Kidney glomerular epithelial cell (primary cell): ENCODE measurements around the gene B4GALNT3.
"Not testable (repeated sequence)": the region's sequence is repeated elsewhere in the genome, so short reads cannot be mapped to it uniquely, and the experiment has no call there.

Experiments used
- DNase-seq: peaks from one replicate; lab custom pipeline; 2025; lab: John Stamatoyannopoulos, UW

Gene B4GALNT3

GRCh38 chr12:459430-460258, at the start of gene B4GALNT3:
Gene B4GALNT3, plus strand, starts transcription at chr12:459939. Its CDS starts 438 bp downstream, at chr12:460377.
- DNase-seq = no peak

DNA sequence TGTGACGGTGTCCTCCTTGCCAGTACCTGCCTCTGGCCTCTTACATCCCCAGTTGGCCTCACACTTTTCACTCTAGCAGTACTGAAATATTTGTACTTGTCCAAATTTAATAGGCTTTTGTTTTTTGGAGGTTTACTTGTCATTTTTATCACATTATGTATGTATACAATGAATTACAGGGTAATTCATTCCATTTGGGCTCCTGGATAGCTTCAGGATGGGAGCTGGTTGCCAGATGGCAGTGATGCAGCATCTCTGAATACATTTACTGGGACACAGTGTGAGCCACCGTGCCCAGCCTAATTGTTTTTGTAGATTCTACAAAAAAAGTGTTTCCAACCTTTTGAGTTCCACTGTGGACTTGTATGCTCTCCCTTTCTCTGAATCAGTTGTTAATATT, 44.9 kb upstream of the B4GALNT3 start:
- no peak for DNase-seq

DNA sequence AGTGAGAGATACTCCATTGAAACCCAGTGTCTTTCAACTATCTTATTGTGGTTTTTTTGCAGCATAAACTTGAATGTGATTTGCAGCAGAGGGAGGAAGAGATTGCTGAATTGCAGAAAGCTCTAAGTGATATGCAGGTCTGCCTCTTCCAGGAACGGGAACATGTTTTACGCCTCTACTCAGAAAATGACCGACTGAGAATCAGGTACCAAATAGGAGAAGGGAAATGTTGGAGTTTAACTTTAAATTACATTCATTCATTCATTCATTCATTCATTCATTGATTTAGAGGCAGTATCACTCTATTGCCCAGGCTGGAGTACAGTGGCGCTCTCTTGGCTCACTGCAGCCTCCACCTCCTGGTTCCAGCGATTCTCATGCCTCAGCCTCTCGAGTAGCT, 41.3 kb upstream of the B4GALNT3 start:
- no peak for DNase-seq

DNA sequence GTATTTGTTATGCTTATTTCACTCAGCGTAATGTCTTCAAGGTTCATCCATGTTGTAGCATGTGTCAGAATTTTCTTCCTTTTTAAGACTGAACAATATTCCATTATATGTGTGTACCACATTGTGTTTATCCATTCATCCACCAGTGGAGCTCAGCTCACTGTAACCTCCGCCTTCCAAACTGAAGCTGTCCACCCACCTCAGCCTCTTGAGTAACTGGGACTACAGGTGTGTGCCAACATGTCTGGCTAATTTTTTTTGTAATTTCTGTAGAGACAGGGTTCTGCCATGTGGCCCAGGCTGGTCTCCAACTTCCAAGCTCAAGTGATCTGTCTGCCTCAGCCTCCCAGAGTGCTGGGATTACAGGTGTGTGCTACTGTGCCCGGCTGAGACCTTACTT, 37.2 kb upstream of the B4GALNT3 start:
- DNase-seq = no peak

DNA sequence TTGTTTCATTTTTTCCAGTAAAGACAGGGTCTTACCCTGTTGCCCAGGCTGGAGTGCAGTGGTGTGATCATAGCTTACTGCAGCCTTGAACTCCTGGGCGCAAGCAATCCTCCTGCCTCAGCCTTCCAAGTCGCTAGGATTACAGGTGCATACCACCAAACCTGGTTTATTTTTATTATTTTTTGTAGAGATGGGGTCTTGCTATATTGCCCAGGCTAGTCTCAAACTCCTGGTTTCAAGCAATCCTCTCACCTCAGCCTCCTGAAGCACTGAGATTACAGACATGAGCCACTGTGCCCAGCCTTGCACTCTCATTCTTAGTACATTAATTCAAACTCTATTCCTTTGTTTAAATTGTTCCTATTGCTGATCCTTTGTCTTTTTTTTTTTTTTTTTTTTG, 24.0 kb upstream of the B4GALNT3 start:
- not testable (repeated sequence) for DNase-seq

DNA sequence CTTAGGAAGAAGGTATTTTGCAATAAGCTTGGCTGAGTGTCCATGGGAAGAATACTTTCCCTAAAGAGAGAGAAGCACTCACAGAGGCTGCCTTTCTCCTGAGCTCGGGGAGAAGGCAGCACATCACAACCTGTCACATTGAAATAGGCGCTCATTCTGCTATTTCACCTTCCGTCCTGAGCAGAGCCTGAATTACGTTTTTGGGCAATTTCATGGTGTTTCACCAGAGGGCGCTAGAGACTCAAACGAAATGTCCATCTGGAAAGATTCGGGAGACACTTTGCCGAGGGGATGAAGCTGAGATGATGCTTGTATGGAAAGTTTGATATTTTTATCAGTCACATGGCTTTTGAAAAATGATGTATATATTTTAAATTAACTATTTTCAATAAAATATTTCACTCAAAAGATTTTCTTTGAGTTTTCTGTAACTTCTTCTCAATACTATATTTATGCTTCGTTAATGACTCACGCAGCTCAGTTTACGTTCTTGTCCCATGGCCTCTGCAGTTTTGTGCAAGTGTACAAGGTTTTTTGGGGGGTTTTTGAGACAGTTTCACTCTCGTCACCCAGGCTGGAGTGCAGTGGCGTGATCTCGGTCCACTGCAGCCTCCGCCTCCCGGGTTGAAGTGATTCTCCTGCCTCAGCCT, 17.4 kb upstream of the B4GALNT3 start:
- peak; percentile 4 for DNase-seq

DNA sequence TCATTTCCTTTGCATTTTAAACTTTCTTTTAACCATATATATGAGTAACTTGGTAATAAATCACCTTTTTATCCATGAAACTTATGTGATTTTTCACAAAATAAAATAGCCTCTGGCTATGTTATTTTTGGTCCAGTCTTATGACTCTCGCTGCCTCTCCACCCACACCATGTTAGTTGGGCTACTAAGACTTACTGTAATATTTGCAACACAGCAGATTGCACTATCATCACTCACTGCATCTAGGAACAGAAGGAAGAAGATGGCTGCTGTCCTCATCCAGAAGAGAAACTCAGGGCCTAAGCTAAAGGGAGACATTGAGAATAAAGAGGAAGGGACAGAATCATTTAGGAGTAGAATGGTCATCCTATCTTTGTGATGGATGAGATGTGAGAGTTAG, 12.6 kb upstream of the B4GALNT3 start:
- no peak for DNase-seq

GRCh38 chr12:449203-449602, 10.5 kb upstream of the B4GALNT3 start:
- no peak for DNase-seq

- DNase-seq = no peak
These were observed 9.3 kb upstream of the B4GALNT3 start for GRCh38 chr12:450438-450837.

DNA sequence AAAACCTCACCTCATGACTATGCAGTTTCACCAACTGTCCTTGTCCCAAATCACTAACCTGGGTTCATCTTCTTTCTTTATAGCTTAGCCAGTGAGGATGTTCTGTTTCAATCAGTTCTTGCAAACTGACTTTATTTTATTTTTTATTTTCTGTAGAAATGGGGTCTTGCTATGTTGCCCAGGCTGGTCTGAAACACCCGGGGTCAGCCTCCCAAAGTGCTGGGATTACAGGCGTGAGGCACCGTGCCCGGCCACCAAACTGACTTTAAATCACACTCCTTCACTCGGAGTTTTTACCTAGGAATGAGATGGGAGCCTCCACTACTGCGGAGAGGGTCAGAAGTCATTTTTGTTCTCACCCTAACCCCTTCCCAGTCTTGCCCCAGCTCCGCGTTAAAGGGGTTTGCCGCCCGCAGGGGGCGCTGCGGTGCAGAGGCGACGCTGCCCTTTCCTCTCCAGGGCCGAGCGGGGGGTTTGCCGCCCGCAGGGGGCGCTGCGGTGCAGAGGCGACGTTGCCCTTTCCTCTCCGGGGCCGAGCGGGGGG, 7.0 kb upstream of the B4GALNT3 start:
- no peak for DNase-seq

DNA sequence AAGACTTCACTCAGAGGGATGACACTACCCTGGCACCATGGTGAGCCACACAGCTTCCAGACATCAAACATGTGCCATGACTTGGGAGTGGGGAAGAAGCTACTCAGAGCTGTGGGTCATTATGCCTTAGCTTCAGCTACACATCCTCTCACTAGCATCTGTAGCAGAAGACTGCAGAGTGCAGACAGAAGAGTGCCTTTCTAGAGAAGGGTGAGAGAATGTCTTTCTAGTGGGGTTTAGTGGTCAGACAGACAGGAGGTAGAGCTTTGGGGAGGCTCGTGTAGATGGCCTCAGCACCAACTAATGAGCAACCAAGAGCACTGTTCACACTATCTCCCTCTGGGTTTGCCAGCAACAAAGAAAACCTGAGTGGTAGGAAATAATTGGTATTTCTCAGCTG, 4.9 kb upstream of the B4GALNT3 start:
- DNase-seq = no peak

DNA sequence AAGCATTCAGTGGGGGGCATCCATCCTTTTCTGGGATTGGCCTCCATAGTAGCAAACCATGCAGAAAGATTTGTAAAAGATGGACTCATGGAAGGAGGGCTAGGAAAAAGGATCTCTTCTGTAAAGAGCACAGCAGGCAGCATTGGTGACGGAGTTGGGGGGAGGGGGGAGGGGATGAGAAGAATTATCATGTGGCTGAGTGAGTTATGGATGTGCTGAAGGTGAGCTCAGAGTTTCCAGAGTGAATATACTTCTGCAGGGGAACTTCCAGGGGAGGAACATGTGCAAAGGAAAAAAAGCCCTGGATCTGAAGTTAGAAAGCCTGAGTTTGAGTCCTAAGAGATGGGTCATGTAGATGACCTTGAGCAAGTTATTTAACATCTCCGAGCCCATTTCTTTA, 3.9 kb upstream of the B4GALNT3 start:
- DNase-seq = no peak

GRCh38 chr12:457676-458075, 2.1 kb upstream of the B4GALNT3 start:
- no peak for DNase-seq

DNA sequence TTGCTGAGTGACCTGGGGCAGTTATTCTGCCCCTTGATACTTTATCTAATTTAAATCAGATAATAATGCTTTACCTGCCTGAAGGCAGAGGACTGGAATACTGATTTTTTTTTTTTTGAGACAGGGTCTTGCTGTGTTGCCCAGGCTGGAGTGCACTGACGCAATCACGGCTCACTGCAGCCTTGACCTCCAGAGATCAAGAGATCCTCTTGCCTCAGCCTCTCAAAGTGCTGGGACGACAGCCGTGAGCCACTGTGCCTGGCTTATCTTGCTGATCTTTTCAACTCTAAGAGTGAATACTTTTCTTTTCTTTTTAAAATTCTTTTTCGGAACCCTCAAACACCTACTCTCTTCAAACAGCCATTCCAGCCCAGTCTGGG, 699 bp upstream of the B4GALNT3 start:
- DNase-seq = no peak

- DNase-seq = no peak
These were observed 807 bp downstream of the B4GALNT3 start for GRCh38 chr12:460261-461230.

DNA sequence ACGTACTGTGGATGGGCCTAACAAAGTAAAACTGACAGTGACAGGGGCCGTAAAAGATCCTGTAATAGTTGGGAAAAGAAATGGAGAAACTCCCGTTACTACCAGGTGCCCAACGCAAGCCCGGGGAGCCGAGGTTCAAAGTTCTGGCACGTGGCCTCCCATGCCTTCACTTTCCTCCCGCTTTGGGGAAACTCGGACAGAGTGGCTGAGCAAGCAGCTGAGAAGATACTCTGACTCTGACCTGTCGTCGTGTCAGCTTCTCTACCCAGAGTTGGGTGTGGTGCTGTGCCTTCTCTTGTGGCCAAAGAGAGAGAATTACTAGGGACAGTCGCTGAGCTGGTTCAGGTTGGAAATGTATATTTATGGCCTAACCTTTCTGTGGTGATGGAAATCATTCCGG, 1.7 kb downstream of the B4GALNT3 start:
- DNase-seq = no peak

DNA sequence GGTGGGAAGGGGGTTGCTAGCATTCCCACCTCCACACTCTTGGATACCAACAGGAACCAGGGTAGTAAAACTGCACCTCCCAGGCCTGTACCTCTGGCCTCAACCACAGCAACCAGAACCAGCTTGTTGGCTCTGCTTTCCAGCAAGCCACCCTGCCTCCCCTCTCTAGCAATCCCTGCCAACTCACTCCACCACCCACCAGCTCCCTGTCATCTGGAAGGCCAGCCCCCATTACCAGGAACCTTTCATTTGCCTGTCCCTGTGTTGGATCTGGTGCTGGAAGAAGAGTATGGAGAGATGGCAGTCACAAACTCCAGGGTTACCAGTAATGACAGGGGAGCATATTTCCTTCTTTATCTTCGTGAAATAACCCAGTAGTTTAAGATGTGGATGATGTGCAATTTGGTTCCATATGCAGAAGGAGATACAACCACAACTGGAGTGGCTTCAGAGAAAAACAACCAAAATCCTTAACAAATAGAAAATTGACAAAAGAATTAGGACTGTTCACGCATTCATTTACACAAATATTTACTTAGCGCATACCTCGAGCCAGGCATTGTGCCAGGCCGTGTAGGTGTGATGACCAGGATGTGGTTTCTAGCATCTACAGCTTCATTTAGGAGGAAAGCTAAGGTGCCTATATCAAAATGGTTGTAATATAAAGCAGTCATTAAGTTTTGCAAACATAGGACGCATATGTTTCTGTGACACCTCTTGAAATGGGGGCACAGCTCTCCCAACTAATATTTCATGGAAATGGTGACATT, 3.4 kb downstream of the B4GALNT3 start:
- no peak for DNase-seq

GRCh38 chr12:464484-465267, 4.9 kb downstream of the B4GALNT3 start:
- peak; percentile 71 for DNase-seq

DNA sequence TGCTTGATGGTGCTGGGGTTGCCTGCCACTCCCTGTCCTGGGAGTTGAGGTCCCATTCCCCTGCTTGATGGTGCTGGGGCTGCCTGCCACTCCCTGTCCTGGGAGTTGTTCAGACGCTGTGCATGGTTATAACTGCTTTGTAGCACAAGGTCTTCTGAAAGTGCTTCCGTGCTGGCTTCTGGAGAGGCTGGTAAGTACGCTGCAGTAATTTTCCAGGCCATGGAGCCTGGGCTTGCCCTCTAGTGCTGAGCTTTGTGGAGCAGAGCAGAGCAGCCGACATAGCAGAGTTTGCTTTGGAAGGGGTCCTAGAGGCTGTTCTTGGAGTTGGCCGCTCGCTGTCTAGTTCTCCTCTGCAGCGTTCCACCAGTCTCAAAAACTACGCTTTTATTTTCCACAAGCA, 6.3 kb downstream of the B4GALNT3 start:
- DNase-seq = no peak

DNA sequence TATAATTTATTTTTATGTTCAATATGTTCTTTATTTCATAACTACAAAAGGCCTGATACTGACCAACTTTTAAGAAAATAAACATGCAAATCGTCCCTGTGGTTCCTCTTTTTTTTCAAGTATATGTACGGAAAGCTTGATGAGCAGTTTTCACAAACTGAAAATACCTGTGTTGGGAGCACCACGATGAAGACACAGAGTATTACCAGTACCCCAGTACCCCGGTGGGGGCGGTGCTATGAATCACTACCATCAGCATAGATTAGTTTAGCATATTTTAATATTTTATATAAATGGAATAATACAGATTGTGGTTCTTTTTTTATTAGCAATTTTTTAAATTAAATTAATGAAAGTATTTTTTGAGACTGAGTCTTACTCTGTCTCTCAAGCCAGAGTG, 7.0 kb downstream of the B4GALNT3 start:
- no peak for DNase-seq

DNA sequence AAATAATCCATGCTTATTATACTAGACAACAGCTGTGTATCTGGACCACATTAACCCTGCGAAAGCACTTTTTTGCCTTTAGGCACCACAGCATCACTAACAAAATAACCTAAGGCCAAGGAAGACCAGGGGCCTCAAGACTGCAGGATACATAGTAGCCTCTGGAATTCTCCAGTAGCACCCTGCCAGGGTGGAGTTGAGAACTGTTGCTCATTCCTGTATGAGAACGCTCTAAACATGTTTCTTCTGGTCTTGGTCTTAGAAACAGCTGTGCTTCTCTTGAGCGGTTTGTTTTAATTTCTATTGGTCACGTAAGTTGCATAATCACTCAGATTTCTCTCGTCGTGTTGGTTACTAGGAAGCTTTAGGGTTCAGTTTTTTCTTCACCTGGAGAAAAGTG, 7.9 kb downstream of the B4GALNT3 start:
- DNase-seq = no peak
